ENCODE measurements around the gene BMP2.

- TF ChIP-seq CTCF (conservative IDR thresholded peaks at IDR 0.05; ENCODE audit: low read depth, low read length) (no peak), EZH2 (IDR thresholded peaks at IDR 0.05; ENCODE audit: borderline replicate concordance, low read depth, low read length, poor library complexity, severe bottlenecking) (no peak)
These were observed 10.5 kb upstream of the BMP2 start for GRCh38 chr20:6756693-6757595.
